ENCODE measurements around the gene KRTAP29-1. TPM values are rescaled to one million over a fixed set of nuclear protein-coding genes. Genes with fewer than 3 reads are reported as not detected.
"Not testable (repeated sequence)": the region's sequence is repeated elsewhere in the genome, so short reads cannot be mapped to it uniquely, and the experiment has no call there.

KRTAP29-1 gene
- total RNA-seq (2014; rRNA removed; shearing (Covaris generic)): not detected in 2 replicates

GRCh38 chr17:41301916-41302901 is at the start of gene KRTAP29-1:
Gene KRTAP29-1 (minus strand): TSS chr17:41302851. CDS start chr17:41302851, 0 bp downstream.
- Histone ChIP-seq H3K27ac (no peak within 1 kb of the TSS), H3K36me3 (no peaks in the 10 kb centered on the region), H3K4me1 (no peaks in the 10 kb centered on the region), H3K27me3 (no peaks in the 10 kb centered on the region), H3K9me3 (replicated peaks) (no peaks in the 10 kb centered on the region), H3K4me3 (no peak within 1 kb of the TSS)
- no peak for DNase-seq

GRCh38 chr17:41351177-41351576 is 48.5 kb upstream of the KRTAP29-1 start:
- Histone ChIP-seq H3K27me3 (no peaks in the 10 kb centered on the region), H3K27ac (no peak overlapping the region), H3K36me3 (no peaks in the 10 kb centered on the region), H3K4me1 (no peaks in the 10 kb centered on the region), H3K4me3 (no peak overlapping the region), H3K9me3 (replicated peaks) (no peaks in the 10 kb centered on the region)
- DNase-seq: no peak

- not testable (repeated sequence) for H3K36me3 ChIP-seq; H3K27me3 ChIP-seq; H3K4me3 ChIP-seq; H3K27ac ChIP-seq; H3K4me1 ChIP-seq; H3K9me3 ChIP-seq (replicated peaks); DNase-seq
Observed at GRCh38 chr17:41350381-41350878, 47.8 kb upstream of the KRTAP29-1 start, which contains the start of gene KRT33A. Gene KRT33A (minus strand): TSS chr17:41350828. CDS start chr17:41350767, 61 bp downstream.

GRCh38 chr17:41347869-41348760 is 45.5 kb upstream of the KRTAP29-1 start:
- Histone ChIP-seq H3K4me1 (no peaks in the 10 kb centered on the region), H3K36me3 (no peaks in the 10 kb centered on the region), H3K27ac (no peak overlapping the region), H3K9me3 (replicated peaks) (no peaks in the 10 kb centered on the region), H3K27me3 (no peaks in the 10 kb centered on the region), H3K4me3 (no peak overlapping the region)
- no peak for DNase-seq

GRCh38 chr17:41346421-41346820 is 43.8 kb upstream of the KRTAP29-1 start:
- H3K27me3 ChIP-seq; H3K27ac ChIP-seq; H3K4me1 ChIP-seq; H3K4me3 ChIP-seq; H3K36me3 ChIP-seq; H3K9me3 ChIP-seq (replicated peaks); DNase-seq: not testable (repeated sequence)

- Histone ChIP-seq H3K4me1 (no peaks in the 10 kb centered on the region), H3K4me3 (no peak overlapping the region), H3K27me3 (no peaks in the 10 kb centered on the region), H3K36me3 (no peaks in the 10 kb centered on the region), H3K27ac (no peak overlapping the region), H3K9me3 (replicated peaks) (no peaks in the 10 kb centered on the region)
- no peak for DNase-seq
Observed at GRCh38 chr17:41345992-41346391, 43.3 kb upstream of the KRTAP29-1 start.

GRCh38 chr17:41343029-41343428 is 40.4 kb upstream of the KRTAP29-1 start:
- H3K36me3 ChIP-seq: no peaks in the 10 kb centered on the region
- H3K27ac ChIP-seq: no peak overlapping the region
- H3K27me3 ChIP-seq: no peaks in the 10 kb centered on the region
- H3K4me3 ChIP-seq: no peak overlapping the region
- DNase-seq: no peak
- H3K4me1 ChIP-seq: 0 out of 2 replicates have a peak, but pooled peaks cover 3% of the 10 kb centered on the region
- no peaks in the 10 kb centered on the region for H3K9me3 ChIP-seq (replicated peaks)

- H3K27me3 ChIP-seq: no peaks in the 10 kb centered on the region
- DNase-seq: no peak
- H3K4me3 ChIP-seq: no peak overlapping the region
- H3K36me3 ChIP-seq: no peaks in the 10 kb centered on the region
- H3K27ac ChIP-seq: no peak overlapping the region
- no peaks in the 10 kb centered on the region for H3K9me3 ChIP-seq (replicated peaks)
- H3K4me1 ChIP-seq: 0 out of 2 replicates have a peak, but pooled peaks cover 3% of the 10 kb centered on the region
Observed at GRCh38 chr17:41340934-41341861, 38.5 kb upstream of the KRTAP29-1 start.

- Histone ChIP-seq H3K9me3 (replicated peaks) (no peaks in the 10 kb centered on the region), H3K4me1 (0 out of 2 replicates have a peak, but pooled peaks cover 3% of the 10 kb centered on the region), H3K27ac (no peak overlapping the region), H3K27me3 (no peaks in the 10 kb centered on the region), H3K36me3 (no peaks in the 10 kb centered on the region), H3K4me3 (no peak overlapping the region)
- DNase-seq: no peak
Observed at GRCh38 chr17:41340494-41340893, 37.8 kb upstream of the KRTAP29-1 start.

- Histone ChIP-seq H3K9me3 (replicated peaks) (no peaks in the 10 kb centered on the region), H3K27ac (no peak overlapping the region), H3K36me3 (no peaks in the 10 kb centered on the region), H3K4me3 (no peak overlapping the region), H3K4me1 (0 out of 2 replicates have a peak, but pooled peaks cover 3% of the 10 kb centered on the region), H3K27me3 (no peaks in the 10 kb centered on the region)
- DNase-seq: no peak
Observed at GRCh38 chr17:41339571-41340172, 37.0 kb upstream of the KRTAP29-1 start.

GRCh38 chr17:41338961-41339485 is 36.4 kb upstream of the KRTAP29-1 start:
- Histone ChIP-seq H3K9me3 (replicated peaks) (no peaks in the 10 kb centered on the region), H3K4me3 (no peak overlapping the region), H3K36me3 (no peaks in the 10 kb centered on the region), H3K27me3 (no peaks in the 10 kb centered on the region), H3K27ac (no peak overlapping the region), H3K4me1 (0 out of 2 replicates have a peak, but pooled peaks cover 3% of the 10 kb centered on the region)
- no peak for DNase-seq

GRCh38 chr17:41335747-41336146 is 33.1 kb upstream of the KRTAP29-1 start:
- H3K27me3 ChIP-seq: no peaks in the 10 kb centered on the region
- DNase-seq: no peak

More at GRCh38 chr17:41335747-41336146, 33.1 kb upstream of the KRTAP29-1 start:
- no peak overlapping the region for H3K4me3 ChIP-seq
- H3K36me3 ChIP-seq: no peaks in the 10 kb centered on the region
- no peak overlapping the region for H3K27ac ChIP-seq
- H3K4me1 ChIP-seq: 0 out of 2 replicates have a peak, but pooled peaks cover 3% of the 10 kb centered on the region
- H3K9me3 ChIP-seq (replicated peaks): no peaks in the 10 kb centered on the region
